Esophagus muscularis mucosa (tissue), 3 donors: ENCODE results near the gene CBLC.

Experiments used
- CTCF ChIP-seq, 3 experiments: fragments of 200-600 bp in 2 of 3; fragments of 450-650 bp in 1 of 3; sonication (generic) in 2 of 3; IDR thresholded peaks; one replicate each; pipeline ENCODE4 v1.5.1; 2017 to 2019; ENCODE audit warnings: antibody characterized with exemption in 3 of 3, mild to moderate bottlenecking in 2 of 3, moderate library complexity in 1 of 3
- POLR2A ChIP-seq: fragments of 450-650 bp; IDR thresholded peaks from one replicate; pipeline ENCODE4 v1.6.1; 2017; ENCODE audit warnings: antibody characterized with exemption, moderate library complexity, mild to moderate bottlenecking, low read depth

GRCh38 chr19:44765033-44765948 lies 12.4 kb upstream of the CBLC start:
- TF ChIP-seq POLR2A, result no peak
- no peak for TF ChIP-seq CTCF (IDR thresholded peaks at IDR 0.05)
